A673 (cell line): Measurements from ENCODE around the gene PPP2R5E.

Source experiments
- CTCF ChIP-seq: fragments of 300-800, 200-600 bp; sonication (generic); conservative IDR thresholded peaks from 2 replicates; pipeline ENCODE4 v1.5.1; 2017; ENCODE audit warnings: low read depth, mild to moderate bottlenecking, antibody characterized with exemption, low read length, moderate library complexity, mixed read lengths
- EZH2 ChIP-seq: fragments of 200-600 bp; sonication (generic); IDR thresholded peaks from 2 replicates; pipeline ENCODE4 v1.6.1; 2017; ENCODE audit warnings: borderline replicate concordance, low read depth, mild to moderate bottlenecking, mixed read lengths, antibody characterized with exemption, low read length; ENCODE audit not compliant: poor library complexity, severe bottlenecking

- TF ChIP-seq CTCF (no peak), EZH2 (no peak)
Measured at GRCh38 chr14:63515240-63515639, 27.9 kb downstream of the PPP2R5E start.
